Right lobe of liver (tissue), 4 donors: ENCODE measurements around the gene SLC37A1.

Source experiments
- CTCF ChIP-seq, 4 donors: fragments of 200-600 bp in 3 of 4; fragments of 450-650 bp in 1 of 4; IDR thresholded peaks; one replicate each; pipeline versions ENCODE4 v1.5.1 to v1.8.0; 2016 to 2022; ENCODE audit warnings: antibody characterized with exemption in 4 of 4, mild to moderate bottlenecking in 2 of 4
- POLR2A ChIP-seq: fragments of 450-650 bp; IDR thresholded peaks from one replicate; pipeline ENCODE4 v1.6.1; 2017; ENCODE audit warnings: antibody characterized with exemption, mild to moderate bottlenecking
- donor health status: DM: no; HTN: no; CAD: no.
- donor health status: DM: no; HTN: no; CAD: no.
- donor health status: DM: no; HTN: yes; CAD: no.

DNA sequence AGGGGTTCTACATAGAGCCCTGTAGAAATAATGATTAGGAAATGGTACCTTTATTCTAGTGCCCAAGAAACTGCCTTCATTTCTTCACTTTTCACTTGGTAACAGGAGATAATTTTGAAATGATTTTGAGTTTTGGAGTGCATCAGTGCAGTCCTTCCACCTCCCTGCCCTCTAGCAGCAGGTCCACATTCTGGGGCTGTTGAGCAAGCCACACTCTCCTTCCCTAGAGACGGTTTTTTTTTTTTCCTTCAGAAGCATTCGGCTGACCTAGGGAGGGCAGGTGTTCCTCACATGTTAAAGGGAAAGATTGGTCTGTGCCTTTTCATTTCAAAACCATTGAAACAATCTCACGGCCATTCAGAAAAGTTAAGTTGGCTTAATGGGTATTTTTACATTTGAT, 39.8 kb downstream of the SLC37A1 start:
- peak in 1 of 4 donors; percentile 76 for TF ChIP-seq CTCF (IDR thresholded peaks at IDR 0.05)
- no peak for TF ChIP-seq POLR2A
